ENCODE data around the gene MYH10. TPM values are rescaled to one million over a fixed set of nuclear protein-coding genes. Genes with fewer than 3 reads are reported as not detected.

MYH10 gene
- polyA plus RNA-seq, 3 donors: 7.0 to 19.8 (median 18.9) TPM

DNA sequence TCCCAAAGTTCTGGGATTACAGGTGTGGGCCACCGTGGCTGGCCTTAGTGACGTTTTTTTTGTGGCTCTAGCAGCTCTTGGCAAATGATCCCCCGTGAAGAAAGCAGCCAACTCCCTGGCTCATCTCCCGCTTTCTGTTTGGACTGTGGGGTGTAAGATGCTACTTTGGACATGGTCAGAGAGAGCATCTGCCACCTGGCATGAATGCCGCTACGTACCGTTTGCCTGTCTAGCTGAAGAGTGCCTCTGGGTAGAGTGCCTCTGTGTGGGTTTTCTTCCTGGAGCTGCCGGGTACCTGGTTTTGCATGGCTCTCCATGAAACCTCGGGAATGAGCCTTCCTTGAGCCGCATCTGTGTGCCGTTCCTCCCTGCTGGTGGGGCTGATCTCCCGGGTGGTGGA lies 160.6 kb downstream of the MYH10 start:
- 74 to 87% (median 83%) methylated on average over 12 of the region's 12 CpGs for WGBS, 3 donors
- no peak overlapping the region for H3K27ac ChIP-seq (ENCODE audit: low read depth, low read length)

DNA sequence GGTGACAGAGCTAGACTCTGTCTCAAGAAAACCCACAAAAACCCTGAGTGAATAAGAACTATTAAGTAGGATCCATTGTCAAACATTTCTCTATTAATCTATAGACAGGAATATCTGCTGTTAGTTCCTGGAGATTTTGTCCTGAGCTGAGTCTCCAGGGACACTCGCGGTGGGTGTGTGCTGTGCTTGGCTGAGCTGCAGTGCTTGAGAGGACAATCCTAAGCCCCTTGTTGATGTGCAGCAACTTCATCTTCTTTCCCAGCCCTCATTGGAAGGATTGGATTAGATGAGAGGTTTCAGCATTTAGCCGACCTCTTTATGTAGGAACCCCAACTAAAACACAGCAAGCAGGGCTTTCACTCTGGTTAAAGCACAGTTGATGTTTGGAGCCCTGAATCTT lies 161.5 kb downstream of the MYH10 start:
- WGBS, 3 donors: 78 to 86% (median 83%) methylated on average over 3 of the region's 3 CpGs
- H3K27ac ChIP-seq (ENCODE audit: low read depth, low read length): no peak overlapping the region

DNA sequence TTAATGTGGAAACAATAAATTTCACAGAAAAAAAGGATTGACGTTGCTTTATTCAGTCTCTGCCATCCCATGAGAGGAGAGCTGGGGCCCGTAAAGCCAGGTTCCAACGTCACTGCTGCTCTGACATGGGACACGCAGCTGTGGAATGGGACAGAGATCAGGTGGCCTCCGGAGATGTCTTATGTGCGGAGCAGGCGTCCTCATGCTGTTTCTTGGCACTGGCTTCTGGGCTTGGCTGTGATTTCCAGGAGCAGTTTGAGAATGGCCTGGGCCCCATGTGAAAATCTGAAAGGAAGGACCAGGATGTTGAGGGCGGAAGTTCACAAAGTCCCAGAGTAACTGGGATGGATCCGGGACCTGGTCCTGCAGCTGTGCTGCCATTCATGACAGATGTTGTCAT lies 162.4 kb downstream of the MYH10 start:
- WGBS, 3 donors: 62 to 82% (median 76%) methylated on average over 9 of the region's 9 CpGs
- no peak overlapping the region for H3K27ac ChIP-seq (ENCODE audit: low read depth, low read length)

DNA sequence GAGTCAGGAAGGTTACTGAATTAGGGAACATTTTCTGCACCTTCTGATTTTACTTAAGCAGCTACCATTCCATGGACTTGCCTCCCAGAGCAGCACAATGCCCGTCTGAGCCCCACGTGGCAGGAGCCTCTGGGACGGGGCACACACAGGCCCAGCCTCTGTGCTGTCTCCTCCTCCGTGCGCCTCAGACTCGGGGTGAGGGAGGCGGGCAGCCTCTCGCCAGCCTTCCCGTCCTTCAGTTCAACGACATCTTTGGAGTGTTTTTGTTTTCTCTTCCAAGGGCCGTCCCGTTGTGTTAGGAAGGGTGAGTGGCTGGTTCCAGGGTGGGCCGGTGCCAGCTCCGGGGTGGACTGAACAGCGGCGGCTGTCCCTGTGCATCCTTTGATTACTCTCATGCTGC lies 163.0 kb downstream of the MYH10 start:
- WGBS, 3 donors: 85 to 88% (median 86%) methylated on average over 16 of the region's 16 CpGs

DNA sequence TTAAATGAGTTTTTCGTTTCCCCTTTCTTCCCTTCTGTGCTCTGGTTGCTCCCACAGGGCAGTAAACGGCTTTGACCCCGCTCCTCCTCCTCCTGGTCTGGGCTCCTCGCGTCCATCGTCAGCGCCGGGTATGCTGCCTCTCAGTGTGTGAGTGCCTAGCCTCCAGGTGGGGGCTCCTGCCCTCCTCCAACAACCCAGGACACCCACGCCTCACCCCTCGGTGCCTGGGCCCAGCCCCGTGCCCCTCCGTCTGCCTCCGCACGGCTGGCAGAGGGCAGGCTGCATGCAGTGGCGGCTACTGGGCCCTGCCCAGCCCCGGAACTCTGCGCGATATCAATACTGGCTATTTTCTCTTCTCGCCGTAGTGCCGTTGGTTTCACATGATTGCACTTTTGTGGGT lies 163.7 kb downstream of the MYH10 start:
- 89 to 96% (median 93%) methylated on average over 21 of the region's 21 CpGs for WGBS, 3 donors
- H3K27ac ChIP-seq (ENCODE audit: low read depth, low read length): no peak overlapping the region

More for the DNA sequence above, 163.0 kb downstream of the MYH10 start:
- H3K27ac ChIP-seq (ENCODE audit: low read depth, low read length): no peak overlapping the region

DNA sequence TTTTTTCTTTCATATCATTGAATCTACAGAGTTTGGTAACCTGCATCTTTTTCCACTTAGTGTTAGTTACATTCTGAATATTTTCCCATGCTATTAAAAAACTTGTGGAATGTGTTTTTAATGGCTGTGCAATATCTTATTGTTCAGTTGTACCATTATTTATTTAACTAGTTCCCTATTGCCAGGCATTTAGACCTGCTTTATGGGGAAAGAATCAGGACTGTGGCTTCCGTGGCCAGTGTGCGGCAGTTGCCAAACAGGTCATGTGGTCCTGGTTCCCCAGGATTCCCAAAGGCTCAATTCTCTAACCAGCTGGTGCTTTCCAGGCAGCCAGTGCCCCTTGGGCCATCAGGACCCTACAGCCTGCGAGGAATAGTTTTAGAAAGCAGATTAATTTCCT lies 164.1 kb downstream of the MYH10 start:
- 53 to 80% (median 59%) methylated on average over 3 of the region's 3 CpGs for WGBS, 3 donors
- H3K27ac ChIP-seq (ENCODE audit: low read depth, low read length): no peak overlapping the region

DNA sequence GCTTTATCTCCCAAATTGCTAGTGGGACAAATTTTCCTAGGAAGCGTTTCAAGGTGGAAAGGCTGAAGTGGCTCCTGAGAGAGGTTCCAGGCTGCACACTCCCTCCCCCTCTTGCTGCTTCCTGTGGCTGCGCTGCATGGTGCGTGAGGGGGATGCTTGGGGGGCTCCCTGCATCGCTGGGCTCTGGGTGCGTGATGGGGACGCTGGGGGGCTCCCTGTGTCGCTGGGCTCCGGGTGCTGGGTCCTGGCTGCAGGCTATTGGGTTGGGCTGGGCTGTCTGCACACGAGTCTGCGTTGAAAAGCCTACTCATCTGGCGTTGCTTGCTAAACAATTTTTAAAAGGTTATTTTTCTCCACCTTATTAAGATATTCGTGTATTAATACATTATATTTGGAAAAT lies 164.8 kb downstream of the MYH10 start:
- H3K27ac ChIP-seq (ENCODE audit: low read depth, low read length): no peak overlapping the region
- 81 to 83% (median 81%) methylated on average over 12 of the region's 12 CpGs for WGBS, 3 donors

DNA sequence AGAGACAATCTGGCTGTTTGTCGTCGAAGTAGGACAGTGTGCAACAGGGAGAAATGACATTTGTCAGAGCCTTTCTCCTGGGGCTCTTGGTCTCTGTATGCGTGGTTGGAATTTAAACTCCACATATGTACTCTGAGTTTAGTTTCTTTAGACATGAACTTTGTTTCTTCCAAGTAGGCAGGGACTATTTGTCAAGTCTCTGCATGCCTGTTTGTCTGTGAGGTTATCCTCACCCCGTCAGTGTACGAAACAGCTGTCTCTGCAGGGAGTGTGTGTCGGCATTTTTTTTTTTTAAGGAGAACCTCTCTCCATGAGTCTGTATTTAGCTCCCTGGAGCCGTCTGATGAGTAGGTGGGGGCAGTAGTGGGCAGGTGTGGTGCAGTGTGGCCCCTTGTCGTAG lies 165.2 kb downstream of the MYH10 start:
- no peak overlapping the region for H3K27ac ChIP-seq (ENCODE audit: low read depth, low read length)
- WGBS, 3 donors: 67 to 69% (median 69%) methylated on average over 8 of the region's 8 CpGs

DNA sequence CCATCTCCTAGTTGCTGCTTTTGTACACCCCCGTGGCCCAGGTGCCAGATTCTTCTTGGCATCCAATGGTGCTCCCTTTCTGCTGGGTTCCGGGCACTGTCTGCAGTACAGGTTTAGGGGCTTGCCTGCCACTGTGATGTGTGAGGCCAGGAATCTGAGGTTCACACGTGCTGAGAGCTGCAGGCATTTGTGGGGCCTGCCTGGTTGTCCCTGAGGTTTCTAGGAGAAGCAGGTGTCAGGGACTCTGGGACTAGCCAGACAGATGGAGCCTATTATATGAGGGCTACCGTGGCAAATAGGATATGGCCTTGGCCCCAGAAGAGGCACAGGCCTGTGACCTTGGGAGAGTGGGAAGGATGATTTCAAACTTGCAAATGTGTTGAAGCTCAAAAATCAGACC lies 165.6 kb downstream of the MYH10 start:
- no peak overlapping the region for H3K27ac ChIP-seq (ENCODE audit: low read depth, low read length)
- 56 to 61% (median 58%) methylated on average over 4 of the region's 4 CpGs for WGBS, 3 donors

DNA sequence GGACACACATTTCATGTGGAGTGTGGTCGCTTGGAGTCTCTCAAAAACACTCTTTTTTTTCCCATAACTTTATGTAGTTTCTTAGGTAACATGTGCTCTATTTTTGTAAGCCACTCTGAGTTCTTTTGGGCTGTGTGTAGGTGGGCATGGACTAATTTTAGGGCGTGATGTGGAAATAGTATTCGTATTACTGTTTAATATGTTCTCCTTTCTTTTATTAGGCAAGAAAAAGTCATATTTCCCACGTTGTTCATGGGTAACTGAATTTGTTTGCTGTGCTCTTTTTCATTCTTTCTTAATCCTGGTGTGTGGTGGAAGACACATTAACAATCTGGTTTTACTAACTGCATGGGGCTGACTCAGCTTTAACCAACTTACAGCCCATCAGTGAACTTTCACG lies 167.4 kb downstream of the MYH10 start:
- 64 to 71% (median 66%) methylated on average over 5 of the region's 5 CpGs for WGBS, 3 donors
- H3K27ac ChIP-seq (ENCODE audit: low read depth, low read length): no peak overlapping the region

DNA sequence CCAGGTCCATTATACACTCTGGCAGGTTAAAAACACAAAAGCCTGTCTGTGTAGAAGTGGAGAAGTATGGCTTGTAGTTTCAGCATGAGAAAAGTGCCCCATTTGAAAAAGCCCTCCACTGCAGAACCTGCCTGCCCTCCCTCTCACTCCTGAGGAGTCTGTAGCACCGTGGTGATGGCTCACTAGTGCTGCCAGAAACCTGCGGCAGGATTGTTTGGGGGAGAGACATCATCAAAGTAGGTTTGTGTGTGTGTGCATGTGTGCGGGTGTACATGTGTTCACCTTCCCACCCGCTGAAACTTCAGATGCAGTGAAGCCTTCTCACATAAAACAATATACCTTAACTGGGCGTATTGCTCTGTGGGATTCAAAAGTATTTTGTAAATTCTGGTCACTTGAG lies 168.0 kb downstream of the MYH10 start:
- WGBS, 3 donors: 52 to 78% (median 75%) methylated on average over 5 of the region's 5 CpGs
- no peak overlapping the region for H3K27ac ChIP-seq (ENCODE audit: low read depth, low read length)

DNA sequence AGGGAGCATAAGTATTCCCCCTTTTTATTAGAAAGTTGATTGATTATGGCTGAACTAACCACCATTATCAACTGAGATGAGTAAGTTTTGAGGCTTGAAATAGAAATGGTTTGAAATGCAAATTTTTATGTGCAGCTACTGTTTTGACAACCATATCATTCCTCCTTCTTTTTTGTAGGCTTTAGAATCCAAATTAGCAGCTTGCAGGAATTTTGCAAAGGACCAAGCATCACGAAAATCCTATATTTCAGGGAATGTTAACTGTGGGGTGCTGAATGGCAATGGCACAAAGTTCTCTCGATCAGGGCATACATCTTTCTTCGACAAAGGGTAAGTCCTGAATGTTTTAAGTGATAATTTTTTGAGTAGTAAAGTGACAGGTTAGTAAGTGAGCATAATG lies 170.7 kb downstream of the MYH10 start:
- 90 to 95% (median 93%) methylated on average over 3 of the region's 3 CpGs for WGBS, 3 donors
- H3K27ac ChIP-seq (ENCODE audit: low read depth, low read length): no peak overlapping the region

DNA sequence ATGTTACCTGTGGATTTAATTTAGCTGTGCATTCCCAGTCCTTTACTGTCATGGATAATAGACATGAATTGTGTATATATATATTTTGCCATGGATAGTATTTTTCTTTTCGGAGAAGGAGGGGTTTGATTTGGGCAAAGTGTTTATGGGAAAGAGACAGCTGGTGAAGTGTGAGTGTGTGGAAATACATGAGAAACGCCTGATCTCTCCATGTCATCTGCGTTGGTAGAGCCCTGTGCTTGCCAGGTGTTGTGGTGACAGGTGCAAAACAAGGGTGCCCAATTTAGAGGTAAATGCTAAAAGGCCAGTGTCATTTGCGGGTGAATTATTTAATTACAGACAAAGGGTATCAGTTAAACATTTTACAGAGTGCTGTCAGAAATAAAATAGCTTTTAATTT lies 171.4 kb downstream of the MYH10 start:
- WGBS, 3 donors: 42 to 92% (median 91%) methylated on average over 4 of the region's 4 CpGs
- no peak overlapping the region for H3K27ac ChIP-seq (ENCODE audit: low read depth, low read length)

DNA sequence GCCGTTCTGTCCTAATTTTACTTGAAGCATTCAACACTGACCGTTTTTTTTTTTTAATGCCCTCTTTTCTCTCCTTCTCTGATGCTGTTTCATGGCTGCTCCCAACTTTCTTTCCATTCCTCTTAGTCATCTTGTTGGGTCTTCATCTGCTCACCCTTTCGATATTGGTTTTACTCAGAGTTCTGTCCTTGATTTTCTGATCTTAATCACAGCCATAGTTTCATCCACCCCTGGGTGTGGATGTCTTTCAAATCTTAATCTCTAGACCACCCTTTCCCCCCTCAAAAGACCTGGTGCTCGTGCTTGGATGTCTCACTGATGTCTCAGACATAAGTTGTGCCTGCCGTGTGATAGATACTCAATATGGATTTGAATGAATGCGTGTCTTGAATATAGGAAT lies 172.4 kb downstream of the MYH10 start:
- WGBS, 3 donors: 91 to 95% (median 93%) methylated on average over 6 of the region's 6 CpGs

DNA sequence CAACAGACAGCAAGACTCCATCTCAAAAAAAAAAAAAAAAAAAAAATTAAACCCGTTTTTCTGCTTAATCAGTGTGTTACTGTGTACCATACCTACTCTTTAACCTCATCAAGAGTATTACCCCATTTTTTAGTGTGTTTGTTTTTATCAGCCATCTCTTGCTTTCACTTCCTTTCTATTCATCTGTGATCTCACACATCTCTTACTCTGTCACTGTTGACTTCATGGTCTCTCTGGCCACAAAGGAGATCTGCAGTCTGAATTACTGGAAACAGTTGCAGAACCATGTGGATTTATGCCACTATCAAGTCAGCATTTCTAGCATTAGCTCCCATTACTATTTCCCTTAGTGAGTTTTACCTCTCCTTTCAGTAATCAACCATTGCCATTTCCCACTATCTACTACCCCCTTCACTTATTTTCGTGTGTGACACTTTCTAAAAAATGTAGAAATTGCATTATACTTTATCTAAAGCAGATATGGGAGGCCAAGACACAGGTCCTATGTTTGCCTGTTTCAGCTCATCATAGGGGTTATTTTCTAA lies 174.8 kb downstream of the MYH10 start:
- WGBS, 3 donors: 72 to 74% (median 73%) methylated on average over 2 of the region's 2 CpGs
- no peak overlapping the region for H3K27ac ChIP-seq (ENCODE audit: low read depth, low read length)

More for the DNA sequence above, 172.4 kb downstream of the MYH10 start:
- H3K27ac ChIP-seq (ENCODE audit: low read depth, low read length): no peak overlapping the region

DNA sequence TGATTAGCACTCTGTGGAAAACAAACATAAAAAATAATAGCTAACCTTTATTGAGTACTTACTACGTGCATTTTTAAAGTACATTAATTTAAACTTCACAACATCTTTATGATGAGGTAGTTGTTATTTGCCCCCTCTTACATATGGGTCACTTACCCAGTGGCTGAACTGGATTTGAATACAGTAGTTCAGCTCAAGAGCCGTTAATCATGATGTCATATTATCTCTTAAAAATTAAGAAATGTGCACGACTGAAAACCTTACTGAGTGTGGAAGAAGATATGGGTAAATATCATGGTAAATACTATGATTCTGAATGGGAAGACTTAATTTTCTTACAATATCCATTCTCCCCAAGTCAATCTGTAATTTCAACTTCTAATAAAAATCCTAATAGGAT lies 177.2 kb downstream of the MYH10 start:
- 79 to 86% (median 79%) methylated on average over 3 of the region's 3 CpGs for WGBS, 3 donors
- no peak overlapping the region for H3K27ac ChIP-seq (ENCODE audit: low read depth, low read length)

DNA sequence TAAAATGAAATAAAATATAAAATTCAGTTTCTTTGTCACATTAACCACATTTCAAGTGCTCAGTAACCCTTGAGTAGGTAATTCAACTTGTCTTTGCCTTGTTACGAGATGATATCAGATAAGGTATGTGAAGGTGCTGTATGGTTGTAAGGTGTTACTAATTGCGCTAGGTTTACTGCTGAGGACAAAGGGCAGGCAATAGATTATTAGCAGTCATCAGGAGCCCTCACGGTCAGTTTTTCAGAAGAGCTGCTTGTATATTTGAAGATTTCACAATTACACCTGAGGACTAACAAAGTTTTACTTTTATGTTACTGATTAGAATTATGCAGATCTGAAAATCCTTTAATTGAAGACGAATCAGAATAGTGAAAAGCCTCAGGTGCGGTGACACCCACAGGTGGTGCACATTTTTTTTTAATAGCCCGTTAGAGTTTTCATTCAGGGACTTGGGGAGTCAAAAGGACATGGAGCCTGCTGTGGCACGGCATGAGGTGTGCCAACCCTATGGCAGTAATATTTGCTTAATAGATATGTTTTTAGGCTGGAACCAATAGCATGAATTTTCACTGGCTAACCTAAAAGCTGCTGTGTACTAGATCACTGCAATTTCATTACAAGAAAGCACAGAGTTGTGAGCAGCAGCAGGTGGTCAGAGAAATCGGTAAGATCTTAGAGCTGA lies 178.5 kb downstream of the MYH10 start:
- H3K27ac ChIP-seq (ENCODE audit: low read depth, low read length): no peak overlapping the region
- 79 to 93% (median 90%) methylated on average over 8 of the region's 8 CpGs for WGBS, 3 donors

DNA sequence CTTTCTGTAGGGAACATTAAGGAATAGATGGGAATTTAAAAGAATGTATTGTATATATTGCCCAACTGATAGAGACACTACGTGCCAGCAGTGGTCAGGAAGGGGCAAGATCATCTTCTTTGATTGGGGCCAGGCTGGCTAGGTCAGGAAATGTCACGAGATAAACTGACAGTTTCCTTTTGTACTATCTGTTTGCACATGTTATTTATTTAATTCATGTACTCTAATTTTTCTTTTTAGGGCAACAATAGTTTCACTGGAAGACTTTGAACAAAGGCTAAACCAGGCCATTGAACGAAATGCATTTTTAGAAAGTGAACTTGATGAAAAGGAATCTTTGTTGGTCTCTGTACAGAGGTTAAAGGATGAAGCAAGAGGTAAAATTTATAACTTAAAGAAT lies 182.2 kb downstream of the MYH10 start:
- 58 to 72% (median 65%) methylated on average over 3 of the region's 3 CpGs for WGBS, 3 donors
- H3K27ac ChIP-seq (ENCODE audit: low read depth, low read length): no peak overlapping the region

DNA sequence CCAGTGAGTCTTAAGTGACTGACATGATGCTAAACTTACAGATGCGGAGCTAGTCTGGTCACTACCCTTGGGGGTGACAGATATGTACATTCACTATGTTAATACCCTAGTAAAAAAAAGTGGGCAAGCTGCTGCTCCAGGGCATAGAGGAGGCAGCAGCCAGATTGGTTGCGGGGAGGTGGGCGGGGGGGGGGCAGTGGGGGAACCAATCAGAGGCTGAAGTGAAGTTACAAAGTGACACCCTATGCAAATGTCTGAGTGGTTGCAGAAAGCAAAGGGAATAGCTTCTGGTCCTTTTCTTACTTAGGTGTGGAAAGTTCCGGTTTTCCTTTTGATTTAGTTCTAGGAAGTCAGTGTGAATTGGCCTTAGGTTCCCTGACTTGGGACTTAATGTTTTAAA lies 182.7 kb downstream of the MYH10 start:
- WGBS, 3 donors: 81 to 86% (median 83%) methylated on average over 4 of the region's 4 CpGs
- H3K27ac ChIP-seq (ENCODE audit: low read depth, low read length): no peak overlapping the region

DNA sequence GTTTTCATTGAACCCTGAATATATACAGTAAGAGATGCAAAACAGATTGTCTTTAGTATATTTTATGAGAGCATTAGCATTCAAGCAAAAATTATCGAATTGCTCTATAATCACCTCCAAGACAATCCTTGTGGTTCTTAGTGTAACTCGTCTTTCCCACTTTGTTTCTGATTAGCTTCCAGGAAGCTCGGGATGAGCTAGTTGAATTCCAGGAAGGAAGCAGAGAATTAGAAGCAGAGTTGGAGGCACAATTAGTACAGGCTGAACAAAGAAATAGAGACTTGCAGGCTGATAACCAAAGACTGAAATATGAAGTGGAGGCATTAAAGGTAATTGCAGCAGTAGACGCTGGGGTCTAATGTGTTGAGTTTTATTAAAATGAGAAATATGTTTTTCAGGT lies 185.0 kb downstream of the MYH10 start:
- WGBS, 3 donors: 55 to 83% (median 70%) methylated on average over 4 of the region's 4 CpGs
- H3K27ac ChIP-seq (ENCODE audit: low read depth, low read length): no peak overlapping the region
